ENCODE data around the gene PRELID1.
A peak's percentile ranks its signal among the peaks of the same experiment; 100 is the strongest.

The PRELID1 gene

DNA sequence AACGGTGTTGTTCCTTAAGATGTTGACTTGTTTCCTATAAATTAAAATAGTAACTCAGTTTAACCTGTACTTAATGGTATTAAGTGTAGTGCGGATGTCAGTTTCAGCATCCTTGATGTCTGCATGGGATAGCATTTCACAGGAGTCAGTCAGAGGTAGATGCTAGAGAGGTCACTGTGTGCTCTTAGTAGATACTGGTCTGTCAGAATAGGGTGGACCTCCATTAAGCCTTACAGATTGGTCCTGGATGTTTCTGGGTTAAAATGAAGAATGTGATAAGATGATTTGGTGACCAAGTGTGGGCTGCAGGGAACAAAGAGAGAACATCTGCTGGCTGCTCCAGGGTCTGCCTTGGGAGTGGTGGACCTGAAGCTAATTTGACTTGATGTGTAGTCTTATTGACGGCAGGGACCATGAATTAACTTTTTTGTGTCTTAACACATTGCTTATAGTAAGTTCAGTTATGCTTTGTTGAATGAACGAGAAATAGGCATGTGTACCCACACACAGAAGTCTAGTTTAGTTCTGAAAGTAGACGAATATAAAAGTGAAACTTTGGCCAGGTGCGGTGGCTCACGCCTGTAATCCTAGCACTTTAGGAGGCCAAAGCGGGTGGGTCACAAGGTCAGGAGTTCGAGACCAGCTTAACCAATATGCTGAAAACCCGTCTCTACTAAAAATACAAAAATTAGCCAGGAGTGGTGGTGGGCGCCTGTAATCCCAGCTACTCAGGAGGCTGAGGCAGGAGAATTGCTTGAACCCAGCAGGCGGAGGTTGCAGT, 12.6 kb upstream of the PRELID1 start:
- TF ChIP-seq POLR2A (IDR thresholded peaks at IDR 0.05; ENCODE audit: low read length) (no peak), GATA1 (IDR thresholded peaks at IDR 0.05; ENCODE audit: low read depth, low read length) (no peak)
- DNase-seq, result no peak

DNA sequence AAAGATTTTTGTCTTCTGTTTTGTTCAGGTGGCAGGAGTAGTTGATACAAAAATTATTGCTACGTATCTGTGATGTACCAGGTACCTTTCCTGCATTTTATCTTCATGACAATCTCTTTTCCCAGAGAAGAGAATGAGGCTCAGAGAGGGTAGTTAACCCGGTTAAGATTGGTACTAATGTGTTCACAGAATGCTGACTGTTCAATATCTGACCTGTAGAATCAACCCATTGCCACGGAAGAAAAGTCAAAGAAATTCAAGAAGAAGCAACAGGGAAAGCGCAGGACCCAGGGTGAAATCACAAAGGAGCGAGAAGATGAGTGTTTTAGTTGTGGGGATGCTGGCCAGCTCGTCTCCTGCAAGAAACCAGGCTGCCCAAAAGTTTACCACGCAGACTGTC, 11.9 kb upstream of the PRELID1 start:
- no peak for DNase-seq
- no peak for TF ChIP-seq POLR2A (IDR thresholded peaks at IDR 0.05; ENCODE audit: low read length)

DNA sequence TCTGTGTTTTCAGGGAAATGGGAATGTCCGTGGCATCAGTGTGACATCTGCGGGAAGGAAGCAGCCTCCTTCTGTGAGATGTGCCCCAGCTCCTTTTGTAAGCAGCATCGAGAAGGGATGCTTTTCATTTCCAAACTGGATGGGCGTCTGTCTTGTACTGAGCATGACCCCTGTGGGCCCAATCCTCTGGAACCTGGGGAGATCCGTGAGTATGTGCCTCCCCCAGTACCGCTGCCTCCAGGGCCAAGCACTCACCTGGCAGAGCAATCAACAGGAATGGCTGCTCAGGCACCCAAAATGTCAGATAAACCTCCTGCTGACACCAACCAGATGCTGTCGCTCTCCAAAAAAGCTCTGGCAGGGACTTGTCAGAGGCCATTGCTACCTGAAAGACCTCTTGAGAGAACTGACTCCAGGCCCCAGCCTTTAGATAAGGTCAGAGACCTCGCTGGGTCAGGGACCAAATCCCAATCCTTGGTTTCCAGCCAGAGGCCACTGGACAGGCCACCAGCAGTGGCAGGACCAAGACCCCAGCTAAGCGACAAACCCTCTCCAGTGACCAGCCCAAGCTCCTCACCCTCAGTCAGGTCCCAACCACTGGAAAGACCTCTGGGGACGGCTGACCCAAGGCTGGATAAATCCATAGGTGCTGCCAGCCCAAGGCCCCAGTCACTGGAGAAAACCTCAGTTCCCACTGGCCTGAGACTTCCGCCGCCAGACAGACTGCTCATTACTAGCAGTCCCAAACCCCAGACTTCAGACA, 9.6 kb upstream of the PRELID1 start:
- no peak for TF ChIP-seq POLR2A (IDR thresholded peaks at IDR 0.05; ENCODE audit: low read length)
- TF ChIP-seq GATA1 (IDR thresholded peaks at IDR 0.05; ENCODE audit: low read depth, low read length), result no peak
- DNase-seq, result no peak

DNA sequence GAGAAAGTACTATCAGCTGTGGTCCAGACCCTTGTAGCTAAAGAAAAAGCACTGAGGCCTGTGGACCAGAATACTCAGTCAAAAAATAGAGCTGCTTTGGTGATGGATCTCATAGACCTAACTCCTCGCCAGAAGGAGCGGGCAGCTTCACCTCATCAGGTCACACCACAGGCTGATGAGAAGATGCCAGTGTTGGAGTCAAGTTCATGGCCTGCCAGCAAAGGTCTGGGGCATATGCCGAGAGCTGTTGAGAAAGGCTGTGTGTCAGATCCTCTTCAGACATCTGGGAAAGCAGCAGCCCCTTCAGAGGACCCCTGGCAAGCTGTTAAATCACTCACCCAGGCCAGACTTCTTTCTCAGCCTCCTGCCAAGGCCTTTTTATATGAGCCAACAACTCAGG, 9.0 kb upstream of the PRELID1 start:
- no peak for TF ChIP-seq GATA1 (IDR thresholded peaks at IDR 0.05; ENCODE audit: low read depth, low read length)
- TF ChIP-seq POLR2A (IDR thresholded peaks at IDR 0.05; ENCODE audit: low read length), result no peak
- DNase-seq, result no peak

DNA sequence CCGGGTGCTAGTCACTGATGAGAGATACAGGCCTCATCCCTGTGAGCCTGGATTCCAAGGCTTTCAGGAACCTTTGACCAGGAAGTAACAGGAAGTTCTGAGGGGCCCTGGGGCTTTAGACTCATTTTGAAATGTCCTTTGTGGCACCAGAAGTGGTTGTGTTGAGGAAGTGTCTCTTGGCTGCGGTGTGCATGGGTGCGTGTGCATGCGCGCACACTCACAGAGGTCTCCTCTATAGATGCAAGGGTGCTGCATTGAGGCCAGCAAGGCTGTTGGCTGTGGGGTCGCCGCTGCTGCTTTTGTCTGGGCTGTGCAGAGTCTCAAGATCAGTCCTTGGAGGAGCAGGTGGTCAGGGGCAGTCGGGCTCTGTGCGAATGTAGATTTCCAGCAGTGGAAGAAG, 7.7 kb upstream of the PRELID1 start:
- DNase-seq, result no peak
- no peak for TF ChIP-seq POLR2A (IDR thresholded peaks at IDR 0.05; ENCODE audit: low read length)
- no peak for TF ChIP-seq GATA1 (IDR thresholded peaks at IDR 0.05; ENCODE audit: low read depth, low read length)

GRCh38 chr5:177296581-177296980, 7.0 kb upstream of the PRELID1 start:
- no peak for TF ChIP-seq GATA1 (IDR thresholded peaks at IDR 0.05; ENCODE audit: low read depth, low read length)
- TF ChIP-seq POLR2A (IDR thresholded peaks at IDR 0.05; ENCODE audit: low read length), result no peak
- DNase-seq, result no peak

DNA sequence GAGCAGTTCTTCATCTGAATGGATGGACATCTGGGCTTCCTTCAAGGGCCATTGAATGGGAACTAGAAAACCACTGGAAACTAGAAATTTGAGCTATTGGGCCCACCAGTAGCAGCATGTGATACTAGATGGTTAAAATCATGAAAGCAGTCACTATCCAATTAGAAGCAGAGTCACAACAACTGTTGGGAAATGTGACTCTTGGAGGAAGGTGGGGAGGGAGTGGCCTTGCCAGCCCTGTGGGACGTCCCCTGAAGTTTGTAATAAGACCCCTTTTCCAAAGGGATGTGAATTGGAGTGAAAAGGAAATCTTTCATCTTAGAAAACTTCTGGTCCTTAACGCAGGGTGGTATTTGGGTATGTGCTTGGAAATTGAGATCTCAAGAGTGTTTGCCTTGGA, 5.7 kb upstream of the PRELID1 start:
- DNase-seq, result no peak
- no peak for TF ChIP-seq POLR2A (IDR thresholded peaks at IDR 0.05; ENCODE audit: low read length)

- DNase-seq, result no peak
- TF ChIP-seq POLR2A (IDR thresholded peaks at IDR 0.05; ENCODE audit: low read length), result no peak
- TF ChIP-seq GATA1 (IDR thresholded peaks at IDR 0.05; ENCODE audit: low read depth, low read length), result no peak
These were observed 3.9 kb upstream of the PRELID1 start for GRCh38 chr5:177299697-177300096.

DNA sequence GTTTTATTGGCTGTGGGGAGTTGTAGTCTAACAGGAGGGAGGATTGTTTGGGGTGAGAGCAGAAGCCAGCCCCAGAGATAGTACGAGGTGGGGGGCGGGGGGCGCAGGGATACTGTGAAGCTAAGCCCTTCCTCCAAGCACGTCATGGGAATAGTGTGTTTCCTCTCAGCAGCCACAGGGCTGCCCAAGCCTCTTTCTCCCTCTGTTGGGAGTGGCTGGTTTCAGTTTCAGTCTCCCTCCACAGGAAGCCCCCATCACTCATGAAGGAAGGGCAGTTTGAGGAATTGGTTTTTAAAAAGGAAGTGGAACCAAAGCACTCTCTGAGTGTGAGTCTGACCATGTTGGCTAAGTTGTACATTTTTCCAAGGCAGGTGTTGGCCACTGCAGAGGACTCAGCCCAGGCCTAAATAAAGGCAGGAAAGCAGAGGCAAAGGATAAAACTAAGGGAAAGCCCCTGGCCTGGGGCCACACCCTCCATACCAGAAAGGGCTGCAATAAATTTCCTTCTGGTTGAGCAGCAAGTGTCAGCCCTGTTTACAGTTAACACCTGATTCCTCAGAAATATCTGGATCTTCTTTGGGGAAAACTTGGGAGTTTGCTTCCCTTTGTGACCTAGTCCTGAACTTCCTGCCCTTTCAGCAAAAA, 3.2 kb upstream of the PRELID1 start:
- peak; percentile 68 to 70 for DNase-seq
- no peak for TF ChIP-seq POLR2A (IDR thresholded peaks at IDR 0.05; ENCODE audit: low read length)
- no peak for TF ChIP-seq GATA1 (IDR thresholded peaks at IDR 0.05; ENCODE audit: low read depth, low read length)

- TF ChIP-seq GATA1 (IDR thresholded peaks at IDR 0.05; ENCODE audit: low read depth, low read length) (no peak), POLR2A (IDR thresholded peaks at IDR 0.05; ENCODE audit: low read length) (no peak)
- no peak for DNase-seq
These were observed 2.6 kb upstream of the PRELID1 start for GRCh38 chr5:177300951-177301350.

DNA sequence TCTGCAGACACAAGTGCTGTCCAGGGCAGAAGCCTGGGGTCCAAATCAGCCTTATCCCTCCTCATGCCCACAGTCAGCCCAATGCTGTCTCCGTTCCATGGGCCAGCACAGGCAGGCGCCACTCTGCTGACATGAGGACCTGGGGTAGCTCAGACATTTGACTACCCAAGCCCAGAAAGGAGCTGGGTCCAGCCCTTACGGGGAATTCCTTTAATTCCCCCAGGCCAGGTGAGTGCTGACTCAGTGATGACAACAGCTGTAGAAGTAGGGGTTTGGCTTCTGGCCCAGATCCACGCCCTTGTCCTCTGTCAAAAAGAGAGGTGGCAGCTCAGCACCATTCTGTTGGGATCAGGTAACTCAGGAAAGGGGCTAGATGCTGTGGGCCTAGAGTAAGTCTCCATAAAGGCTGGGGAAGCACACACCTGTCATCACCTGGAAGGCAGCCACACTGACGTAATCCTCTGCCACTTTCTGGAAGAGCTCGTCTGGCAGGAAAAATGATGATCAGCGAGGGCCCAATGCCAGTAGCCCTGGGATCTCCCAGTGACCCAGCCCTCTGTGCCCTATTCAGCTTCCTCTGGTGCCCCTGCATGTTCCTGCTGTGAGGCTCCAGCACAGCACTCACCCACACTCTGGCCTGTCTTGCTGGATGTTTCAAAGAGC, 2.0 kb upstream of the PRELID1 start:
- TF ChIP-seq GATA1 (IDR thresholded peaks at IDR 0.05; ENCODE audit: low read depth, low read length) (no peak), POLR2A (IDR thresholded peaks at IDR 0.05; ENCODE audit: low read length) (no peak)
- no peak for DNase-seq

DNA sequence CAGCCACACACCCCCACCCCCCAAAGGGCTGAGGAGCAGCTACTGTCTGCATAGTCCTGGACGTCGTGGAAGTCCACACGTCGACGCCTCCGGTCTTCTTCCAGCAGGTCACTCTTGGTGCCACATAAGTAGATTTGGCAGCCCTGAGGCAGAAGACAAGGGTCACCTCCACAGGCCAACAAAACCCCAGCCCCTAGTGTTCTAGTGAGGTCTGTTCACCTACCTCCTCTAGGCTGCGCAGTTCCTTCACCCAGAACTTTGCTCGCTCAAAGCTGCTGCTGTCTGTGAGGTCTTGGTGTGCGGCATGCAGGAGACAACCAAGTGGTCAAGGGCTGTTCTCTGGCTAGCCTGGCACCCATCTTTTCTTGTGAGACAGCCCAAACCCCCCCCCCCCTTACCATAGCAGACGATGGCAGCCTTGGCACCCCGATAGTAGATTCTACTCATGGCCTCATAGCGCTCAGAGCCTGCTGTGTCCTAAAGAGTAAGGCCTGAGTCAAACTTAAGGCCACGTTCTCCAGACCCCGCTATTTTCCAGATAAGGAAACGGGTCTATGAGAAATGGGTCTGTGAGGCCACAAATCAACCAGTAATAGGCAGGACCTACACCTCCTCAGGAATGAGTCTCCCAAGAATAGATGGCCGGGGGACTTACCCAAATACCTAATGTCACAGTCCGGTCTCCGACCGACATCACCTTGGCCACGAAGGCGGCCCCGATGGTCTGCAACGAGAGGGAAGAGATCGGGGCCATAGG, 1.1 kb upstream of the PRELID1 start:
- TF ChIP-seq GATA1 (IDR thresholded peaks at IDR 0.05; ENCODE audit: low read depth, low read length), result no peak
- no peak for TF ChIP-seq POLR2A (IDR thresholded peaks at IDR 0.05; ENCODE audit: low read length)
- DNase-seq, result peak; percentile 53 to 56

GRCh38 chr5:177303925-177304391, 359 bp downstream of the PRELID1 start:
- TF ChIP-seq POLR2A (IDR thresholded peaks at IDR 0.05; ENCODE audit: low read length) (peak; percentile 43), GATA1 (IDR thresholded peaks at IDR 0.05; ENCODE audit: low read depth, low read length) (no peak)
- peak; percentile 71 to 75 for DNase-seq
